ENCODE measurements around the gene PDSS2. TPM values are rescaled to one million over a fixed set of nuclear protein-coding genes. Genes with fewer than 3 reads are reported as not detected.

The PDSS2 gene
- total RNA-seq, 1 experiment from 2014 or later, result 12.1 TPM

DNA sequence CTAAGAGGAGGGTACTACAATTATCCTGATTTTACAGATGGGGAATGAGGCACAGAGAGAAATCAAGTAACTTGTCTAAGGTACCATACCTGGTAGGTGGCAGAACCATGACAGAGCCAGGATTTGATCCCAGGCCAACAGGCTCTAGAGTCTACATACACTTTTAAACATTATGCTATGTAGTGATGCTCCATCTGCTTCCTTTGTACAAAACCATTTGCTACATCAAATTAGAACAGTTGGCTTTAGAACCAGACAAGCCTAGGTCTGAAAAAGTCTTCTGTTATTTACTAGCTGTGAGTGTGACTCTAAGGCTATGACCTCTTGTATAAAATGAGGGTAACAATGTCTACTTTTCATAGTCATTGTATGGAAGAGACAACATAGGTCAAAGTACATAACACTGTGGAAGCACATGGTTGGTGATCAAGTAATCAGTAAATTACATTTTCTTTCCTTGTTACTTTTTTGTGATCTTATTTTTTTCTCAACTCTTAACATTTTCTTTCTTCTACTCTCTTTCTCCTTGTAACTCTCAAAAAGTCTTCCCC, 122.1 kb downstream of the PDSS2 start:
- Histone ChIP-seq H4K5ac (ENCODE audit: insufficient read length, low read depth, low read length) (no peak overlapping the region), H3K18ac (ENCODE audit: insufficient read length, low read depth, low read length) (no peak overlapping the region), H3K27ac (ENCODE audit: insufficient read length, low read depth, low read length) (no peak overlapping the region), H3K23me2 (ENCODE audit: insufficient read length, low read depth, low read length, poor library complexity, severe bottlenecking) (no peaks in the 10 kb centered on the region), H2AFZ (ENCODE audit: low read length) (no peak overlapping the region), H3K4ac (ENCODE audit: low read depth, low read length) (no peak overlapping the region), H2BK15ac (ENCODE audit: low read depth, low read length) (no peak overlapping the region), H3K9me3 (ENCODE audit: control insufficient read depth, low read depth, low read length) (no peaks in the 10 kb centered on the region), H3K4me1 (ENCODE audit: insufficient read depth, low read length) (no peaks in the 10 kb centered on the region), H3T11ph (ENCODE audit: low read length) (no peak overlapping the region), H2BK120ac (ENCODE audit: low read depth, low read length, poor library complexity, severe bottlenecking) (no peak overlapping the region), H4K20me1 (ENCODE audit: control insufficient read depth, insufficient read depth, insufficient read length) (no peaks in the 10 kb centered on the region), H3K23ac (ENCODE audit: insufficient read length, low read depth, low read length) (no peak overlapping the region), H2BK12ac (ENCODE audit: insufficient read length, low read depth, low read length) (no peak overlapping the region), H2BK5ac (ENCODE audit: insufficient read length, low read length) (no peak overlapping the region), H2BK20ac (ENCODE audit: low read depth, low read length, poor library complexity, severe bottlenecking) (no peak overlapping the region), H3K79me1 (ENCODE audit: insufficient read depth, low read depth, low read length, poor library complexity, severe bottlenecking) (no peaks in the 10 kb centered on the region), H3K56ac (ENCODE audit: insufficient read length, low read depth, low read length) (no peak overlapping the region), H3K4me2 (ENCODE audit: insufficient read depth, insufficient read length, low read length) (no peak overlapping the region), H3K9ac (ENCODE audit: extremely low read depth, insufficient read length, low read length) (no peak overlapping the region), H3K14ac (ENCODE audit: insufficient read depth, low read length) (no peak overlapping the region), H3K27me3 (ENCODE audit: insufficient read depth, low read length) (no peaks in the 10 kb centered on the region), H4K8ac (replicated peaks; ENCODE audit: insufficient read length, low read depth, low read length) (no peak overlapping the region), H3K79me2 (ENCODE audit: insufficient read depth, low read length) (no peaks in the 10 kb centered on the region), H2AK5ac (ENCODE audit: insufficient read length, low read length) (no peak overlapping the region), H4K91ac (ENCODE audit: insufficient read length, low read depth, low read length) (no peak overlapping the region)
- peaks cover 5% of the 10 kb centered on the region in 2 experiments; a peak in 3 of 4 replicates for H3K4me1 Mint-ChIP-seq
- DNase-seq, result no peak
- H3K27me3 Mint-ChIP-seq (ENCODE audit: low read depth), result no peaks in the 10 kb centered on the region
- H3K4me3 Mint-ChIP-seq, result no peak overlapping the region
- no peak overlapping the region for H3K27ac Mint-ChIP-seq
- no peaks in the 10 kb centered on the region for H3K9me3 Mint-ChIP-seq
- TF ChIP-seq, protein P1, sequence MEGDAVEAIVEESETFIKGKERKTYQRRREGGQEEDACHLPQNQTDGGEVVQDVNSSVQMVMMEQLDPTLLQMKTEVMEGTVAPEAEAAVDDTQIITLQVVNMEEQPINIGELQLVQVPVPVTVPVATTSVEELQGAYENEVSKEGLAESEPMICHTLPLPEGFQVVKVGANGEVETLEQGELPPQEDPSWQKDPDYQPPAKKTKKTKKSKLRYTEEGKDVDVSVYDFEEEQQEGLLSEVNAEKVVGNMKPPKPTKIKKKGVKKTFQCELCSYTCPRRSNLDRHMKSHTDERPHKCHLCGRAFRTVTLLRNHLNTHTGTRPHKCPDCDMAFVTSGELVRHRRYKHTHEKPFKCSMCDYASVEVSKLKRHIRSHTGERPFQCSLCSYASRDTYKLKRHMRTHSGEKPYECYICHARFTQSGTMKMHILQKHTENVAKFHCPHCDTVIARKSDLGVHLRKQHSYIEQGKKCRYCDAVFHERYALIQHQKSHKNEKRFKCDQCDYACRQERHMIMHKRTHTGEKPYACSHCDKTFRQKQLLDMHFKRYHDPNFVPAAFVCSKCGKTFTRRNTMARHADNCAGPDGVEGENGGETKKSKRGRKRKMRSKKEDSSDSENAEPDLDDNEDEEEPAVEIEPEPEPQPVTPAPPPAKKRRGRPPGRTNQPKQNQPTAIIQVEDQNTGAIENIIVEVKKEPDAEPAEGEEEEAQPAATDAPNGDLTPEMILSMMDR (conservative IDR thresholded peaks at IDR 0.05), result no peak
- H3K36me3 Mint-ChIP-seq (ENCODE audit: insufficient read depth in 1 of 3, low read depth in 3 of 3), result no peaks in the 10 kb centered on the region; a peak in 1 of 7 replicates
